Measurements from ENCODE around the gene ATP2C2. TPM values are rescaled to one million over a fixed set of nuclear protein-coding genes. Genes with fewer than 3 reads are reported as not detected.

Gene ATP2C2
- total RNA-seq, 4 donors from 2014 or later, result 0.86 TPM; not detected in 3

GRCh38 chr16:84360170-84360569, 8.2 kb upstream of the ATP2C2 start:
- DNase-seq (ENCODE audit: extremely low spot score), result no peak
- intact Hi-C loops (cut with DNase I), result no loop called here
- 81% methylated on average over 15 of the region's 15 CpGs for WGBS
- Histone ChIP-seq H3K4me3 (no peak overlapping the region), H3K9me3 (no peaks in the 10 kb centered on the region), H3K4me1 (peaks cover 0 to 16% (median 12%) of the 10 kb centered on the region in 4 donors), H3K27ac (replicated peaks in 1 of 4) (no peak overlapping the region), H3K36me3 (no peaks in the 10 kb centered on the region), H3K27me3 (no peaks in the 10 kb centered on the region)
- TF ChIP-seq POLR2A (IDR thresholded peaks at IDR 0.05; ENCODE audit: low read depth), result no peak
- TF ChIP-seq POLR2AphosphoS5 (IDR thresholded peaks at IDR 0.05), result no peak
- no peak for TF ChIP-seq EP300 (IDR thresholded peaks at IDR 0.05)
- no peak for TF ChIP-seq CTCF (IDR thresholded peaks at IDR 0.05)

DNA sequence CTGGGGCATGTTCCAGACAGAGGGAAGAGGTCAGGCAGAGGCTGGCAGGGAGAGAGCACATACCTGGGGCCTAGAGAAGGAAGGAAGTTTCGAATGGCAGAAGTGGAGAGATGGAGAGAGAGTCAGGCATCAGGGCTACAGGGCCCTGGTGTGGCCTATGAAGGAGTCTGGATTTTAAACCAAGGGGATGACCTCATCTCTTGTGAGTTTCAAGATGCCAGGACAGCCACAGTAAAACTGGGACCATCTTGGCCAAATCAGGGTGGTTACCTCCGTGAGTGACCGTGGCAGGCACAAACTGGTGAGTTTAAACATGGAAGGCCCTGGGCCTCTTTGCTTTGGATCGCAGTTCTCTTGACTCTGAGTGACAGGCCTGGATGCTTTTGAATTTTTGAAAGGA, 7.6 kb upstream of the ATP2C2 start:
- Histone ChIP-seq H3K27me3 (no peaks in the 10 kb centered on the region), H3K4me3 (no peak overlapping the region), H3K9me3 (no peaks in the 10 kb centered on the region), H3K27ac (replicated peaks in 1 of 4) (no peak overlapping the region), H3K36me3 (no peaks in the 10 kb centered on the region), H3K4me1 (peaks cover 0 to 16% (median 12%) of the 10 kb centered on the region in 4 donors)
- intact Hi-C loops (cut with DNase I), result no loop called here
- TF ChIP-seq POLR2A (IDR thresholded peaks at IDR 0.05; ENCODE audit: low read depth), result no peak
- TF ChIP-seq EP300 (IDR thresholded peaks at IDR 0.05), result no peak
- no peak for TF ChIP-seq CTCF (IDR thresholded peaks at IDR 0.05)
- TF ChIP-seq POLR2AphosphoS5 (IDR thresholded peaks at IDR 0.05), result no peak
- no peak for DNase-seq (ENCODE audit: extremely low spot score)
- 84% methylated on average over 4 of the region's 4 CpGs for WGBS

DNA sequence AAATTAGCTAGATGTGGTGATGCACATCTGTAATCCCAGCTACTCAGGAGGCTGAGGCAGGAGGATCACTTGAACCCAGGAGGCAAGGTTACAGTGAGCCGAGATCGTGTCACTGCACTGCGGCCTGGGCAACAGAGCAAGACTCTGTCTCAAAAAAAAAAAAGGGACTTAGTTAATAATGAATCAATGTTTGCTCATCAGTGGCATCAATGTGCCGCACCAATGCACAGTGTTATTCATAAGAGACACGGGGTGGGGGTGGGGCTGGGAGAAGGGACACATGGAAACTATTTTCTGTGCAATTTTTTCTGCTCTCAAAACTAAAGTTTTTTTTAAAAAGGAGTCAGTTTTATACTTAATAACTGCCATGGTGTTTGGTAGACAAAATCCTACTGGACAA, 6.8 kb upstream of the ATP2C2 start:
- Histone ChIP-seq H3K4me3 (no peak overlapping the region), H3K27me3 (peaks cover 0 to 4% (median 0%) of the 10 kb centered on the region in 4 donors), H3K4me1 (peaks cover 0 to 11% (median 9%) of the 10 kb centered on the region in 4 donors), H3K27ac (replicated peaks in 1 of 4) (no peak overlapping the region), H3K9me3 (no peaks in the 10 kb centered on the region), H3K36me3 (no peaks in the 10 kb centered on the region)
- intact Hi-C loops (cut with DNase I), result no loop called here
- TF ChIP-seq EP300 (IDR thresholded peaks at IDR 0.05) (no peak), POLR2A (IDR thresholded peaks at IDR 0.05; ENCODE audit: low read depth) (no peak), CTCF (IDR thresholded peaks at IDR 0.05) (no peak), POLR2AphosphoS5 (IDR thresholded peaks at IDR 0.05) (no peak)
- WGBS, result 86% methylated on average over 5 of the region's 5 CpGs
- DNase-seq (ENCODE audit: extremely low spot score), result no peak

GRCh38 chr16:84362471-84362941, 5.8 kb upstream of the ATP2C2 start:
- H3K9me3 ChIP-seq, result no peaks in the 10 kb centered on the region
- H3K27me3 ChIP-seq, result peaks cover 0 to 13% (median 4%) of the 10 kb centered on the region in 4 donors
- intact Hi-C loops (cut with DNase I), result no loop called here
- no peaks in the 10 kb centered on the region for H3K36me3 ChIP-seq
- DNase-seq (ENCODE audit: extremely low spot score), result no peak
- H3K4me1 ChIP-seq, result peaks cover 0 to 2% (median under 1%) of the 10 kb centered on the region in 4 donors
- WGBS, result 67% methylated on average over 13 of the region's 13 CpGs
- H3K27ac ChIP-seq (replicated peaks in 1 of 4), result no peak overlapping the region
- H3K4me3 ChIP-seq, result no peak overlapping the region
- TF ChIP-seq POLR2A (IDR thresholded peaks at IDR 0.05; ENCODE audit: low read depth) (no peak), CTCF (IDR thresholded peaks at IDR 0.05) (no peak), POLR2AphosphoS5 (IDR thresholded peaks at IDR 0.05) (no peak), EP300 (IDR thresholded peaks at IDR 0.05) (no peak)

GRCh38 chr16:84366208-84366607, 2.1 kb upstream of the ATP2C2 start:
- H3K27me3 ChIP-seq, result peaks cover 4 to 50% (median 25%) of the 10 kb centered on the region in 4 donors

More at GRCh38 chr16:84366208-84366607, 2.1 kb upstream of the ATP2C2 start:
- Histone ChIP-seq H3K9me3 (no peaks in the 10 kb centered on the region), H3K4me3 (no peak overlapping the region), H3K4me1 (peaks cover 9 to 11% (median 9%) of the 10 kb centered on the region in 4 donors), H3K27ac (replicated peaks in 1 of 4) (no peak overlapping the region), H3K36me3 (no peaks in the 10 kb centered on the region)
- intact Hi-C loops (cut with DNase I), result no loop called here
- TF ChIP-seq POLR2AphosphoS5 (IDR thresholded peaks at IDR 0.05) (no peak), POLR2A (IDR thresholded peaks at IDR 0.05; ENCODE audit: low read depth) (no peak), CTCF (IDR thresholded peaks at IDR 0.05) (no peak), EP300 (IDR thresholded peaks at IDR 0.05) (no peak)
- WGBS, result 92% methylated on average over 9 of the region's 9 CpGs
- no peak for DNase-seq (ENCODE audit: extremely low spot score)
